SU-DHL-6 (cell line): ENCODE results near the gene ADRB1.

Experiments
- CTCF ChIP-seq: fragments of 200-600 bp; sonication (generic); IDR thresholded peaks from one replicate; pipeline ENCODE4 v1.5.1; 2017; ENCODE audit warnings: antibody characterized with exemption, mild to moderate bottlenecking, low read length, moderate library complexity; ENCODE audit not compliant: insufficient read depth, poor library complexity, severe bottlenecking
- EZH2phosphoT487 ChIP-seq: fragments of 200-600 bp; sonication (generic), shearing (Covaris generic); conservative IDR thresholded peaks from 2 replicates; pipeline ENCODE4 v1.6.1; 2018; ENCODE audit warnings: mild to moderate bottlenecking, antibody characterized with exemption, low read length, moderate library complexity, mixed read lengths

- TF ChIP-seq CTCF = no peak
- no peak for TF ChIP-seq EZH2phosphoT487
These were observed 2.5 kb upstream of the ADRB1 start for GRCh38 chr10:114041166-114041565.
